Left renal cortex interstitium (tissue), 4 donors: ENCODE data around the gene PRDM16. TPM values are rescaled to one million over a fixed set of nuclear protein-coding genes. Genes with fewer than 3 reads are reported as not detected.

Source experiments
- DNase-seq, 4 donors: peaks; one replicate each; pipeline ENCODE4 v3.0.0-alpha.2; 2013; ENCODE audit warnings: low read depth in 4 of 4, low spot score in 2 of 4, missing footprints in 1 of 4
- polyA plus RNA-seq, 4 donors: library from polyadenylated mRNA; unstranded; fragments of 120-200 nt; gene quantifications; one replicate each; pipeline ENCODE4 v1.2.1, GENCODE V29; 2013; ENCODE audit not compliant: insufficient read length in 4 of 4

Gene PRDM16
- polyA plus RNA-seq, 4 donors = 4.9 to 12.5 (median 7.0) TPM

DNA sequence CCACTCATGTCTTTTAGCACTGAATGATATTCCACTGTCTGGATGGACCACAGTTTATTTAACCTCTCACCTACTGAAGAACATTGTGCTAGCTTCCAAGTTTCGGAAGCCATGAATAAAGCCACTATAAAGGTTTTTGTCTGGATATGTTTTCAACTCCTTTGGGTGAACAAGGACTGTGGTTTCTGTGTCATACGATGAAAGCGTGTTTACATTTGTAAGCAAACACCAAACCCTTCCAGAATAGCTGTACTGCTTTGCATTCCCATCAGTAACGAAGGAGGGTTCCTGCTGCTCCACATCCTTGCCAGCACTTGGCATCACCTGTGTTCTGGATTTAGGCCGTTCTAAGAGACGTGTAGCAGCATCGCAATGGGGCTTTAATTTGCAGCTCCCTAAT is 374.8 kb downstream of the PRDM16 start:
- DNase-seq = no peak

DNA sequence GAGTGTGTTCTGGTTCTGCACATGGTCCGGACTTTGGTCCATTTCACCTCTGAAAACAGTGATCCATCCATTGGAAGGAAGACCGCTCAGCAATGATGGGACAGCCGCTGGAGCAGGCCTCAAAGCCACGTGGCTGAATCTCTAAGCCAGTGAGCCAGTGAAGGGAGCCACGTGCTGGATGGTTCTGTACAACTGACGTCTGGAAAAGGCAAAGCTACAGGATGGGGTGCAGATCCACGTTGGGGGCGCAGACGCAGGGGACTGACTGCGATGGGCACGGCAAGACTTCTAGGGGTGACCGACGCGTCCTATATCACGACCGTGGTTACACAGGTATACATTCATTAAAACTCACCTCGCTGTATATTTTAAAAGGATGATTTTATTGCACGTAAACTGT is 375.3 kb downstream of the PRDM16 start:
- DNase-seq = no peak

GRCh38 chr1:3444736-3445135 is 375.7 kb downstream of the PRDM16 start:
- DNase-seq = no peak

GRCh38 chr1:3450202-3450863 is 381.3 kb downstream of the PRDM16 start:
- no peak for DNase-seq

DNA sequence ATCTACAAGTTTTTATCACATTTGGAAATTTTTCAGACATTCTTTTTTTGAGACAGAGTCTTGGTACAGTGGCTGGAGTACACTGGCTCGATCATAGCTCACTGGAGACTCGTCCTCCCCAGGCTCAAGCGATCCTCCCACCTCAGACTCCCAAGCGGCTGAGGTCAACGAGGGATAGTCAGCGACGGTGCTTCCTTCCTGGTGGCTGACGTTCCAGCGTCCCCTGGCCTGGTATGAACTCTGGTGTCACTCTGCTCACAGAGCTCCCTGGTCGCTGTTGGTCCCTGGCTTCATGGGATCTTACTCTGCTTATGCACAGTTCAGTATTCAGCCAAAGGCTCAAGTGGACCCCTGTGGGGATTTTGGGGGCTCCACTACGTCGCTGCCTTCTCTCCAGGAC is 382.0 kb downstream of the PRDM16 start:
- no peak for DNase-seq

DNA sequence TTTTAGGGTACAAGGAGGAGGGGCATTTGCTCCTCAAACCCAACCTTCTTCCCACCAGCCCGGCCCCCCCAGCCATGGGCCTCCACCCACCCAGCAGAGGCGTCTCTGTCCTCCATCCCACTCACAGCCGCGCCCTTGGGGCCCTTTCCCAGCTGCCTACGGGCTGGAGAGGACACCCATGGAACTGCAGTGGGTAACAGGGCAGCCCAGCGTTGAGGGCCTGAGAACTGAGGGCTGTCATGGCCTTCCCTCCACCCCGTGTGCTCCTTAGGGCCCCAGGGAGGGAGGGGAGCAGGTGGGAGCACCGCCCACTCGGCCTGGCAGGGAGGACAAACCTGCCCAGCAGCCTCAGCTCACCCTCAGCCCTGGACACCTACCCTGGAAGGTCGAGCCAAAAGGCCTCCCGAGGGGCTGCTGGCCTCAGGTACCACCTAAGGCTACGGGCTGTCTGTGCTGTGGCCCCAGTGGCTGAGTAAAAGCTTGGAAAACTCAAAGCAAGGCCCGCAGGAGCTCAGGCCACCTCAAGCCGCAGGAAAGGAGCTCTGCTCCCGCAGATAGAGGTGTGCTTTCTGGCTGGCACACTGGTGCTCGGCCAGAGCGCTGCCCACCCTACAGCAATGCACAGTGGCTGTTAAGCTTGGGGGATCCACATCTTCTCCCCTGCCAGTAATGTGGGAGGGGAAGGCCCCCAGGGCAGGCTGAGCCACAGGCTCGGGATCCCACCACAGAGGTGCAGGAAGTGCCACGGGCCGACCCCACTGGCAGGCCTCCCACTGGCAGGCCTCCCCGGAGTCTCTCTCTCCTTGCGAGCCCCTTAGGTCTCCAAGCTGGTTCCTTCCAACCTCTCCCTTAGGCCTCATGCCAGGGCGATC is 383.2 kb downstream of the PRDM16 start:
- no peak for DNase-seq

- DNase-seq = no peak
Observed at GRCh38 chr1:3452866-3453175, 383.8 kb downstream of the PRDM16 start.

DNA sequence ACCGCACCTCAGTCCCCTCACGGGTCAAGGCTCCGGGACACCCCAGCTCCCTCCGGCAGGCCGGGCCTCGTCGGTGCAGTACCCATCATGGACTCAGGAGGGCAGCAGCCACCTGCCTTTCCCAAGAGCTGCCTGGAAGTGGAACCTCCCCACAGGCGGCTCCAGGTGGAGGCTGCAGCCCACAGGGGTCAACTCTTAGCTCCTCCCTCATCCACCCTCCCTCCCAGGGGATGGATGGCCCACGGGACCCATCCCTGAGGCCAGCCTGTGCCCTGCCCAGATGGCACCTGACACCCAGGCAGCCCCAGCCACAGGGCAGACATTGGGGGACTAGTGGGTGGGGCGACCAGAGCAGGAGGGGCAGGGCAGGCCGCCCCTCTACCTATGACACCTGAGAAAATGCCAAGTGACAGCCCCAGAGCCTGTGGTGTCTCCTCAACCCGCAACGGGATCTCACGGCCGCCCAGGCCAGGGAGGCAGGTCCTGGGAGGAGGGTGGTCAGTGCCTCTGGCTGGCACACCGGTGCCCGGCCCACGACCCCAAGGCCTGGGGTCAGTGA is 384.3 kb downstream of the PRDM16 start:
- peak in 1 of 4 donors; percentile 51 for DNase-seq

DNA sequence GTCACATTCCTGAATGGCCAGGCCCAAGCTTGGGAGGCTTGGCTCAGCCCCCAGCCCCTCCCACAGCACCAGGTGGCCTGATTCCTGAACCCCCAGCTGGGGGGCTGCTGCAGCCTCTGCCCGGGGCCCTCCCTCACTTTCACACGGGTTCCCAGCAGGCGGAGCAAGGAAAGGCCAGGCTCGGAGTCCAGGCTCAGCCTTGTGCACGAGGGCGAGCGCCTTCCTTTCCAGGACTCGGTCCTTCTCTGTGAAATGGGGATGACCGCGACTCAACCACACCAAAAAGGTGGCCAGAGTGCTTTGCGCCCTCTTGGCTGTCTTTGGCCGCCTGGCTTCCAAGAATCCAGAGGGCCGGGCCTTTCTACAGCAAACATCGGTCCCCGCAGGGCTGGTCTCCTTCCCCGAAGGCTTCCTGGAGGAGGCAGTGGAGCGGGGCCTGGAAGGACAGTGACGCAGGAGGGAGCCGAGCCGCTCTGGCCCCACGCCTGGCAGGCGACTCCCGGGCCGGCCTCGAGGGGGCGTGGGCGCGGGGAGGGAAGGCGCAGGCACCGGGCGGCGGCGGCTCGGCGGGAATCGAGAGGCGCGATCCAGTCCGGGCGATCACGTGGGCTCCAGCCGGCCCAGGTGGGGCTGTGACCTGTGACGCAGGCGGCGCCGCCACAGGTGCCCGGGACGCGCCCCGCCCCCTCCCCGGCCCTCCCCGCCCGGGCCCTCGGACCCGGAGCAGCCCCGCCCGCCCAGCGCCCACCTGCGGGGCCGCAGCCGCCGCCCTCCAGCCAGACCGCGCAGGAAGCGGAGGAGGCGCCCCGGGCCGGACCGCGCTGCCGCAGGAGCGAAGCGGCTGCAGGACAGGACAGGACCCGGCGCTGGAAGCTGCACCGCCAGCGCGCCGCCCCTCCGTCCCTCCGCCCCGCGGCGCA is 385.1 kb downstream of the PRDM16 start, which contains the start of gene ARHGEF16:
Gene ARHGEF16 (plus strand): TSS at position 775 of the 920 bp plus-strand sequence. CDS start 8,420 bp downstream, outside the sequence.
- peak in 1 of 4 donors; percentile 41 for DNase-seq

GRCh38 chr1:3454811-3455618 is 386.0 kb downstream of the PRDM16 start:
- DNase-seq = peak in 1 of 4 donors; percentile 28

DNA sequence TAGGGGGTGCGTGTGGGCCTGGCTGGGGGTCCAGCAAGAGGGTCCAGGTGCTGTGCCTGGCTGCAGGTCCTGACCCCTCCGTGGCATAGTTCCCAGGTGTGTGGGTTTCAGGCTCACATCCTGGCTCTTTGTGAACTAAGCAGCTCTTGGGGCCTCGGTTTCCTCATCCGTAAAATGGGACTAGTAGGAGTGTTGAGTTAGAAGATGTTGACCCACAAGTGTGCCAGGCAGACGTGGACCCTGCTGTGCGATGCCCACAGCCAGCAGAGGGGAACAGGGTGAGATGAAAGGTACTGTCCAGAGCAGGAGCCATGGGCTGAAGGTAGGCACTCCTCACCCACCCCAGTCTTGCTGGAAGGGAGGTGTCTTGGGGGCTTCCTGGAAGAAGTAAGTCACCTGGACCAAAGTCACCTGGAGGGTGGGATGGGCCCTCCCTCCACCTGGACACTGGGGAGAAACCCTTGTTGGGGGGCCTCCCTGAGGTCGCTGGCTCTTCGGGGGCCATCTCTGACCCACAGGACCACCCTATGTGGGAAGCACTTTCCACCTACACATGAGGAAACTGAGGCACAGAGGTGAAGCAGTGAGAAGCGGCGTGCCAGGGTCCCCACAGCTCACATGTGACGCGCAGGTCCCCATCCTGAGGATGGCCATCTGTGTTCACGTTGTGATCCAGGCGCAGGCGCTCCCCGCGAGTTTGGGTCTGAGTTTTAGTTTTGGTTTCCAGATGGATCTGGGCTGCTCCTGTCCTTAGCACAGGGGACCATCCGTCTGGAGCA is 386.9 kb downstream of the PRDM16 start:
- DNase-seq = no peak

DNA sequence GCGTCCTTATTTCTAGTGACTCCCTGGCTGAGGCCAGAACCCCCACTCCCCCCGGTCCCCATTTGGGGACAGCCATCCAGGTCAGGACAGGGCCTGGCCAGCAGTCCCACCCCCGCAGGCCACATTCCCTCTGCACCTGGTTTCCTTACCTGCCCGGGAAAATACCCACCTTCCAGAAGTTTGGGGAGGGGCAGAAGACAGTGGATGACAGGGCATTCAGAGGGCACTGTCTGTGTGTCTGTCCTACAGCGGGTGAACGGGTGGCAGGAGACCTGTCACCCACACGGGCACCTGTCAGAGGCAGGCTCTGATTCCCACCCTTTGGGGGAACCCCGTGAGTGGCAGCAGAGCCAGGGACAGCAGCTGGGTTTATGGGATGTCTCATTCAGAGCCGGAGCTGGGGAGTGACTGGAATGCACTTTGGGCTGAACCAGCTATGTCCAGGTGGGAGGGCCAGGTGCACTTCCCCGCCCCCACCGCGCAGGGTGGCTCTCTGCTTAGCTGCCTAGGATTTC is 387.5 kb downstream of the PRDM16 start:
- no peak for DNase-seq

GRCh38 chr1:3456964-3457909 is 388.2 kb downstream of the PRDM16 start:
- no peak for DNase-seq

DNA sequence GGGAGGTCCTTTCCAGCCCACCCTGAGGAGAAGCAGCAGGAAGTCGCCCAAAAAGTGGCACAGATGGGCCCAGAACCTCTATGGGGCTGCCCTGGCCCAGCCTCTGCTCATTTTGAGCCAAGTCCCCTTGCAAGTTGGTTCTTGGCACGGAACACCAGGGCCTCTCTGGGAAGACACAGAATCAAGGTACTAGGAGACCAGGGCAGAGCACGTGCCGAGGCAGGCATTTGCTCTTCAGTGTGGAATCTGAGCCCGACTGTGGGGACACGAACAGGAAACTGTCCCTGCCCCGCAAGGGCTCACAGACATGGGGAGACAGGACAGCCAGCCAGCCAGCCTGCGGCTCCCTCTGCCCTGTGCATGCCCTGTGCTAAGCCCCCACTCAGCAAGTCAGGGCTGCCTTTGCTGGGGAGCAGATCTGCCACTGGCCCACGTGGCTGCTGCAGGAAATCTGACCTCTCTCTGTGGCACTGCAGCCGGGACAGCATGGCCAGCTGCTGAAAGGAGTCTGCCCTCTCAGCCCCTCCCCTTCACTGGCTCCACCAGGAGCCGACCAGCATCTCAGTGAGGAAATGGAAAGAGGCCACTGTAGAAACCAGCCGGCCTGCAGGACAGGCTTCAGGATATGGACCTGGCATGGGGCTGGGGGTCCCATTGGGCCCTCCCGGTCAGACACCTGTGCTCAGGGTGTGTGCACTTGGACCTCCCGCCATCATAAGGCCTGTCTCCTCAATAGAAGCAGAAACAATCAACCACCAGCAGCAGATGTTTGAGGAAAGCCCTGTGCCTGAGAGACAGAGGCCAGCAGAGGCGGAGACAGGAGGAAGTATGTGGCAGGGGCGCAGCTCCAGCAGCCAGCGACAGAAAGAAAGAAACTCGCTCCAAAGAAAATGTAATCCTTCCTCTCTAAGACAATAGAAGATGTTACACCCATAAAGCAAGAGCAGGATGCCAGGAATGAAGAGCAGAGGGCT is 389.2 kb downstream of the PRDM16 start:
- DNase-seq = no peak

- no peak for DNase-seq
Observed at GRCh38 chr1:3459051-3459908, 390.3 kb downstream of the PRDM16 start.
